ENCODE measurements around the gene TRAPPC2L.

- no peak for TF ChIP-seq POLR2A (IDR thresholded peaks at IDR 0.05)
- TF ChIP-seq POLR2AphosphoS5 (IDR thresholded peaks at IDR 0.05), result no peak
- no peak for TF ChIP-seq CTCF (IDR thresholded peaks at IDR 0.05 in 8 of 11, conservative IDR thresholded peaks at IDR 0.05 in 3 of 11)
These were observed 16.2 kb upstream of the TRAPPC2L start for GRCh38 chr16:88840600-88841215.
